ENCODE measurements around the gene STK11IP.

DNA sequence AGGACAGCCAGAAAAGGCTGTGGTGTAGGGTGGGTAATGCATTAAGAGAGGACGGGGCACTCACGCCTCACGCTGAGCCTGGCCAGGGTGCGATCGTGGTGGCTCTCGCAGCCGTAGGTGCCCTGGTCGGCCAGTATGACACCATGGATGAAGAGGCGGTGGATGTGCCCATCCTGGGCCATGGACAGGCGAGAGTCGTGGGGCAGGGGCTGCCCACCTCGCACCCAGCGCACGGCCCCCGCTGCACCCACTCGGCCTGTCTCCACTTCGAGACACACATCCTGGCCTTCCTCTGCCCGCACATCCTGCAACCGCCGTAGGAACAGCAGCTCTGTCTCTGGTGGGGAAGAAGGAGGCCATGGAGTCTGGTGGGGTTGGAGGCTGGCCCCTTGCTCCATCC, 41.7 kb upstream of the STK11IP start:
- TF ChIP-seq, protein P1, sequence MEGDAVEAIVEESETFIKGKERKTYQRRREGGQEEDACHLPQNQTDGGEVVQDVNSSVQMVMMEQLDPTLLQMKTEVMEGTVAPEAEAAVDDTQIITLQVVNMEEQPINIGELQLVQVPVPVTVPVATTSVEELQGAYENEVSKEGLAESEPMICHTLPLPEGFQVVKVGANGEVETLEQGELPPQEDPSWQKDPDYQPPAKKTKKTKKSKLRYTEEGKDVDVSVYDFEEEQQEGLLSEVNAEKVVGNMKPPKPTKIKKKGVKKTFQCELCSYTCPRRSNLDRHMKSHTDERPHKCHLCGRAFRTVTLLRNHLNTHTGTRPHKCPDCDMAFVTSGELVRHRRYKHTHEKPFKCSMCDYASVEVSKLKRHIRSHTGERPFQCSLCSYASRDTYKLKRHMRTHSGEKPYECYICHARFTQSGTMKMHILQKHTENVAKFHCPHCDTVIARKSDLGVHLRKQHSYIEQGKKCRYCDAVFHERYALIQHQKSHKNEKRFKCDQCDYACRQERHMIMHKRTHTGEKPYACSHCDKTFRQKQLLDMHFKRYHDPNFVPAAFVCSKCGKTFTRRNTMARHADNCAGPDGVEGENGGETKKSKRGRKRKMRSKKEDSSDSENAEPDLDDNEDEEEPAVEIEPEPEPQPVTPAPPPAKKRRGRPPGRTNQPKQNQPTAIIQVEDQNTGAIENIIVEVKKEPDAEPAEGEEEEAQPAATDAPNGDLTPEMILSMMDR (IDR thresholded peaks at IDR 0.05) = no peak
- TF ChIP-seq POLR2A (IDR thresholded peaks at IDR 0.05) = no peak
